HUDEP-2 (cell line): ENCODE data around the gene RNF157.

ENCODE experiments used
- DNase-seq, 76 experiments: peaks; one replicate each; lab custom pipeline; 2025; ENCODE audit not compliant: unreplicated experiment in 76 of 76; lab: John Stamatoyannopoulos, UW

RNF157 gene

DNA sequence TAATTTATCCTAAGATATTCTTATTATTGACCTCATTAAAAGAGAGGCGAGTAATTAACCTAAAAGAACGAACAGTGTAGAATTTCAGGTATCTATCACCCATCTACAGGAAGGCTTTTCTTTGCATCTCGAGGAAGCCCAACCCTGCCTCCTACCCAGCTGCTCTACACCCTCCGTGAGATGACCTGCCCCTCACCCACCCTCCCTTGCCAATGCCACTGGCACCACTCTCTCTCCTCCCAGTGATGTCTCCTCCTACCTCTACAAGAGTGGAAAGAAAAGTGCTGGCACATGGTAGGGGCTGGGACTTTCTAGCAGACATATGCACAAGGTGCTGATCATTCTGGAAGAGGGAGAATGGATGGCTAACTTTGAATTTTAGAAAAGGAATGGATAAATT lies 76.4 kb downstream of the RNF157 start:
- no peak for DNase-seq

DNA sequence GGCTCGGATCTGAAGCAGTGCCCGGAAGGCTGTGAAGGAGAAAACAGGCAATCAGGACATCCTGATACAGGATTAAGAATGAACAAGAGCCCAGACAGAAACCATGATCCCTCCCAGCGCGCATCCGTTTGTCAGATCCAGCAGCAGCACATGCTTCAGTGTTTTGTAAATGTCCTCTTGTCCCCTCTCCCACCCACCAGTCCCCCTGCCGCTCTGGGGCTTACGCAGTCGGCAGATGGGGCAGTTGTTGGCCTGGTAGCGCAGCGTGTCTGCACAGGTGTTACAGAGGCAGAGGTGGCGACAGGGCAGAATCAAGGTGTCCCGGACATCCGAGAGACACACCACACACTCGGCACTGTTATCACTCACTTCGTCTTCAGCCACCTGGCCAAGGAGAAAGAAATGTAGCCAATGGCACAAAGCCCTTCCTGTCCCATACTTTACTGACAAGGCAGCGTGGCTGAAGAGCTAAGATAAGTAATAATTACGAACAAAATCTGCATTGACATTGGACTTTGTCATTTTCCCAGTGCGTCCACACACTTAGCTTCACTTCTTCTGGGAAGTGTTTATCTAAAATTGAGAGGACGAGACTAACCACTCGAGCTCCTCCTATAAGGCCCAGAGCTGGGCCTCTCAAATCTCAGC lies 78.5 kb downstream of the RNF157 start:
- DNase-seq = no peak

DNA sequence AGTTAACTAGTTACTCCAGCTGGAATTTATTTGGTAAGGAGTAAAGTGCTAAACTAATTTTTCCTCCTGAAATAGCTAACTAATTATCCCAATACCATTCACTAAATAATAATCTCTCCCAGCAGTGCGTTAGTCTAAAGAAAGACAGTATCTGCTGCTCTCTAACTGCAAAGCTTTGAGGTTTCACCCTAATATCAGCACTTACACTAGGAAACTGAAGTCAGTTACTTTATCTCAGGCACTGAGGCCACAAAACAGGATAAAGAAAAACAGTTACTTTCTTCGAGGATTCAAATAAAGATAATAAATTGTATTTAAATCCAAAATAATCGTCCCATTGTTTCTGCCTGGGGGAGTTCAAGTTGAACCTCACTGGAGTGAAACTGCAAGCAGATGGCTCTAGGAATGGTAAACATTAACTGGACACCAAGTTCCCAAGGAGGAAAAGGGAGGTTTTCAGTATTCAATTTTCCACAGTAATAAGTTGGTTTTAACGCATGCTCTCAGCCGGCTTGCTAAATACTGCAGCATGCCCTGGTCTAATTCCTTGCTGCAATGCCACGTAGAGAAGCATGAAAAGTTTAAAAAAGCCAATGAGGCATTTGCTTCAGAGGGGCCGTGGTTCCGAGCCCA lies 79.3 kb downstream of the RNF157 start:
- peak in 4 of 76 experiments; percentile 11 to 33 (median 24) for DNase-seq

DNA sequence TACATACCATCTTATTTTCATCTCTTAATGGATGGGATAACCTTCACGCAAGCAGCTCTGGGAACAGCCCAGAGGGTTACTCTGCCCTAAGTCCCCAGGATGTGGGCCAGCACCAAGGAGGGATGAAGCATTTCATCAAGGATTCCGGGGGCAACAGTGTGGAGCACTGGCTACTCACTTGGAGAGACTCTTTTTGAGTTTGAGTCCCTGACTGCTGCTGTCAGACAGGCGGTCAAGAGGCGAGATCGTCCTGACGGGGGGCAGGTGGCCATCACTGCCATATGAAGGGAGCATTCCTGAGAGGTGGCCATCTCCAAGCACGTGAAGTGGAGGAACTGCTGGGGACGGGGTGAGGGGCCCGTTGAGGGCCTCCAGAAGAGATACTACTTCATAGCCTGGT lies 81.1 kb downstream of the RNF157 start:
- DNase-seq = no peak

DNA sequence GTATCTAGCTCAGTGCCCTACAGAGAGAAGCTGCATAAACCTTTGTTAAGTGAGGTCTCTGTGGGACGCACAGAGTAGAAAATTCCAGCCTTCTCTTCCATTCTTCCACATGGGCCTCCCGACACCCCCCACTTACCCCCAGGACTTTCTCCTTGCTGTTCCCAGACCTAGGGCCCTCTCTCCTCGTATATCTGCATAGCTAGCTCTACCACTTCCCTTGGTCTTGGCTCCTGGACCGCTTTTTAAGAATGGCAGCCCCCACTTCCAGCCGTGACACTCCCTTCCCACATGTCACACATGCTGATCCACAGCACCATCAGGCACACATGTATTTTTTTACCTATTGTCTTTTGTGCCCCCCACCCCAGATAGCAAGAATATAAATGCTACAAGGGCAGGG lies 82.5 kb downstream of the RNF157 start:
- no peak for DNase-seq

DNA sequence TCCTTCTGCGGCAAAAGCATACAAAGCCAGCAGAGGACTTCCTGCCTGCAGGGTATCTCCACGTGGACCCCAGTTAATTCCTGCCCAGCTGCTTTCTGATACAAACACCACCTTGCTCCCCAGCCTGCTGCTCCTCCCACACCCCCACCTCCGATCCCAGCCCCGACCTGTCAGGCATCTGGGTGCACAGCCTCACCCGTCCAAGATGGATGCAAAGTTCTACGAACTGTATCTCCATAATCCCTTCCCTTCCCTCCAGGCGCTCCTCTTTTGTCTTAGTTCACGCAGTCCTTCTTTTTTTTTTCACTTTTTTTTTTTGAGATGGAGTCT lies 83.7 kb downstream of the RNF157 start:
- DNase-seq = no peak

DNA sequence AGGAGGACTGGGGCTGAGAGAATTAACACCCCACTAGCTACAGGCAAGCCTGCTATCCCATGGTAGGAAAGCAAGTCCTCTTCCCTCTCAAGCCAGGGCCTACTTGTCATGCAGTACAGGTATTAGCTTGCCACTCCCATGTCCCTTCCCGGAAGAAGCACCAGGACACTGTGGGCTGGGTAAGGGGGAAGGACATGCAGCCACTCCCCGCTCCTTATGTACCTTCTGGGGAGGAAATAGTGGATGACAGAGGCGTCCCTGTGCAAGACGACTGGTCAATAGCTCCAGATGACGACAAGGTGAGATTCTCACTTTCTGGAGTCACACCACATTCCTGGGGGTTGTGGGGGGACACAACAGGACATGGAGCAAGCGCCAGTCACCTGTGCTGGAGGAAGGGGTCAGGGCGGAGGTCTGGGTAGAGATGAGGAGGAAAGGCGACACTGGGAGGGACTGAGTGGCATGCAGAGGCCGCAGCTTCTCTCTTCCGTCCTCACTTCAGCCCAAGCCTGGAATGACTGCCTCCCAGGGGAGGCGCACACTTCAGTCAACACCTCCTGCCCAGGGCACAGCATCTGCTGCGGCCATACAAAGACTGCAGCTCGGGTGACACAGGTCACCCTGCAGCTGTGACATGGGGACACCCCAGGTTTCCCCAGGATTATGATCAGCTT lies 84.2 kb downstream of the RNF157 start:
- no peak for DNase-seq

DNA sequence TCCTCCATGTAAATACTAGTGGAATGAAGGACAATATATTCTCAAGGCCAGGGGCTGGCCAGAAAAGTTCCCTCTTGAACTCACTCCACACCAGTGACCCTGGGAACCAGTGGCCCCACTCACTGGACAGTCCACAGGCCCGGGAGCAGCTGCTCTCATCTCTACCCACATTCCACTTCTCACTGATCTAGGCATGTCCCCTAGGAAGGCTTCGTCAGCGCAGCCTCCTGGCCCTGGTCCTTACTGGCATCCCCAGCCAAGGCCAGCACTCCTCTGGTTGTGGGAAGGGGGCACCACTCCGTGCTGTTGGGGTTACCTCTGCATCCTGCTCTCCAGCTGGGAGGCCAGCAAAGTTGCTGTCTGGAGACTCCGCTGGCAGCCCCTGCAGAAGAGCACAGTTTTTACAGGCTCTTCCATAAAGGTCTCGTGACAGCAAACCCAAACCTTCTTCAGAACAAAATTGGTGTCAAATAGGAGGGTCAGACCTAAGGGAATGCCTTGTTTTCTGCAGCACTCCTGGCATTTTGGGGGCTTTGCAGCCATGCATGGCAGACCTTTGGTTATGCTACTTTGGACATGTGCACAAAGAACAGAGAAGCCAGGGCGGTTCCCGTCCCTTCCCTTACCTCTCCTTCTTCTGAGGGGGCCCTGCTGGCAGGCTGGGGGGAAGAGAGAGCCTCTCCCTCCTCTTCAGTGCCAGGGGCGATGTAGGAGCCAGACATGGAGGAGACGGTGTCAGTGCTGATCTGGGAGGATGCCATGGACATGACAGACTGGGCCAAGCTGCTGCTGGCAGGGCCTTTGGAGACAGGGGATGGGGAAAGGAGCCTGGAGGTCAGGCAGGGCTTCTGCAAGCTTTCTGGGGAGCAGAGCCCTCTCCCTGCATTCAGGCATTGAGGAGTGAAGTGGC lies 85.1 kb downstream of the RNF157 start:
- no peak for DNase-seq

DNA sequence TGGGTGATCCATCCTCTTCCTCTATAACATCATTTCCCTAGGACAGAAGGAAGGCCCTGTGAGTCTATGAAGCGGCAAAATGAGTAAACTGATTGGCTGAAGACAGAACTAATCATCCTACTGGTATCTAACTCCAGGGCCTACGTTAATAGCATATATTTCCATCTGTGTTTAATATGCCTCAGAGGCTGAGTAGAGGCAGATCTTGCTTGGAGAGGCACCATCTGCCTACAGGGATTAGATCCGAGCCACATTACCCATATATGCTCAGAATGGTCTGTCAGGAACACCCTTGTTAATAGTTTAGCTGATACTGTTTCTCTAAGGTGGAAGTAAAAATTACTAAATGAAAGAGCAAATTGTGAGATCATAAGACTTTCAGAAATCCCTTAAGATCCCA lies 86.0 kb downstream of the RNF157 start:
- DNase-seq = no peak

DNA sequence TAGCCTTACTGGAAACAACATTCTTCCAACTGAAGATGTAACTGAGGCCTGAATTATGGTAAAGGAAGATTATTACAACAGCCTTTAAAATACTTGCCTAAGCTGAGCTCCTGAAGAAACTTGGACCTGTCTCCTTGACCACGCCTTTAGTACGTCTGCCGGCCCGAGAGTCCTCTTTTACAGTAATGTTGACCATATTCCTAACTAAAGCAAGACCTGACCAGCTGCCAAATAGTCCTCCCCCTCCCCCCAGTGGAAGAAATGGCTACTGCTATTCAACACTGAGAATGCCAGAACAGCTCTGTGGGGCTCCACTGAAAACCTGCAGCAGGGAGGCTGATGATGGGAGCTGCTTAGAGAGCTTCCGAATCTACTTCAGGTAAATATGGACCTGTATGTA lies 86.7 kb downstream of the RNF157 start:
- DNase-seq = no peak

DNA sequence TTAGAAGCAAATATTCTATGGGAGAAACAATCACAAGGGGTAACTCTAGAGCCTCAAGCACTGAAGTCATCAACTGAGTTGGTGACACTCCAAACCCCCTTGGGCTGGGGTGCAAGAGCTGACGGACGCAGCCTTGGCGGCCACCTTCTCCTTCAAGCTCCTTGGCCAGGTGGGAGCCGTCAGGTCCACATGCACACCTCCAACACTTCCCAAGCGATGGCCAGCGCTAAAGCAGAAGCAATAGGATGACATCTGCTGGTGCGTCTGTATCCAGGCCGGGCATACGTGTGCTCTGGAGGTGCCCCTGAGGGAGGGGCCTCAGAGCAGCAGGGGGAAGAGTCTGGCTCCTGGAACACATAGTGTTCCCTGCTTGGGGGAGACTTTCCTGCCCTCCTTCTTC lies 87.1 kb downstream of the RNF157 start:
- DNase-seq = no peak

DNA sequence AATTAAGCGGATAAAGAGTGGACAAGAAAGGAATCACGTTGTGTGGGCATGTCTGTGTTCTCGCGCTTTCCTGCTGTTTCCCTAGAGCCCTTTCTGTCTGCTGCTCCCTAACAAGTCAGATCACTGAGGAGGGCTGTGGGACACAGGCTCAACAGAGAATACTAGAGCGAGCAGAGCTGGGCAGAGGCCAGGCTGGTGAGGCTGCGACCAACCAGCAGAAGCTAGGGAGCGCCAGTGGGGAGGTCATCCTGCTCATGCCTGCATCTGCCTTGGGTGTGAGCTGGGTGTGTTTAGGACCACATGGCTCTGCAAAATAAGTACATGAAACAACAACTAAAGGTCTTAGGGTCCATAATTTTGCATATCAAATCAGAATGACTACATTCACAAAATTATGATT lies 87.7 kb downstream of the RNF157 start:
- DNase-seq = peak in 11 of 76 experiments; percentile 3 to 25 (median 9)

DNA sequence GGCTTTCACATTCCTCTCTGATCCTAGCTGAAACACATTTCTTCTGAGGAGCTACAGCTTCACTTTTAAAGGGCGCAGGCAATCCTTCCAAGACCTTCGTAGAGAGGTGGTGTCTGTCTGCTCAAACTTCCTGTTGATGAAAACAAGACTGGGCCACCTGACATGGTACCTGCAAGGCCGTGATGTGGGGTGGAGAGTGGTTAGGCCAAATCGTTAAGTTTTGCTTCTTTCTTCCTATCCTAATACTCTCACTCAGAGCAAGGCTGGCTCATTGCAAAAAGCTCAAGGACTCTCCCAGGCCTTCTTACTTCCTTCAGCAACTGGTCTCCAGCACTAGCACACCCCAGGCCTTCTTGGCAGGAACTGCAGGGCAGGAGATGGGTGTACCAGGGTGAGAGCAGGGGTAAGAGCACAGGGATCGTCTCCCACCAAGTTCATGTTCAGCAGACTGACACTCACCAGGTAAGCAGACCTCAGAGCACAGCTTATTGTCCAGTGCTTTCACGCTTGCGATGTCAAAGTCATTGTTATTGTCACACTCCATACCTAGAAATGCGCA lies 88.3 kb downstream of the RNF157 start:
- DNase-seq = no peak

DNA sequence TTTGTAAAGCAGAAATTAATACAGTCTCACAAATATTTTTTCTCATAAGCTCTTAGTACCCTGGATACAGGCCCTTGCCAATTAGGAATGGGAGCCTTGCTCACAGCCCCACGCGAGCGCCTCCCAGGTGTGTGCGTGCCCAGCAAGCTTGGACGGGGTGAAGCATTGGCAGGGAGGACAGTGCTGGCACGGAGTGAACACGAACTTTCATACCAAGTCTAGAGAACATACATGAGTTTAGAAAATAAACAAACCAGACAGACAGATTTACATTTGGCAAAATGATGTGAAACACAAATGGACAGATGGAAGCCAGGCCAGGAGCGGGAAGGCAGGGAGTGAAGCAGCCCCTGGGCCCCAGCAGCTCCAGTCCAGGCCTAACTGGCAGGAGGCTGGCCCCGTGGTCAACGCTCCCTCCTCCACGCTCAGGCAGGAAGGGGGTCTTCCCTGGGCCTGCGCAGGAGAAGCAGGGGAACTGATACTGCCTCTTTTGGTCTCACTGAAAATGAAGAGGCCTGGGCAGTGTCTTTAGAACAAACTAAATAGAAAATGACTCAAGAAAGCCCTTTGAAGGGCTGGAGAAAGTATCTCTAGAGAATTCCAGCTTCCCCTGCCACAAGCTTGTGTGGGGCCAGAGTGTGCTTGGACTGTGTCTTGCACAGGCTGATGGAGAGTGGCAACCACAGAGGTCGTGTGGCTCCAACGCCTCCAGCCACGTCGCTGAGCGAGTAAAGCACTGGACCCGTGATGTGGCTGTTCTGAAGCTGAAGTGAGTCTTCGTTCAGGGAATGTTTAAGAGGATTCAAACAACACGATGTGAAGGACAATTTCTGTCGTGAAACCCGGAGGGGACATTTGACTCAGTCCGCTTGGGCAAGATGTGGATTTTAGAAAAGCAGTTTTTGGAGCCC lies 89.3 kb downstream of the RNF157 start:
- DNase-seq = no peak

DNA sequence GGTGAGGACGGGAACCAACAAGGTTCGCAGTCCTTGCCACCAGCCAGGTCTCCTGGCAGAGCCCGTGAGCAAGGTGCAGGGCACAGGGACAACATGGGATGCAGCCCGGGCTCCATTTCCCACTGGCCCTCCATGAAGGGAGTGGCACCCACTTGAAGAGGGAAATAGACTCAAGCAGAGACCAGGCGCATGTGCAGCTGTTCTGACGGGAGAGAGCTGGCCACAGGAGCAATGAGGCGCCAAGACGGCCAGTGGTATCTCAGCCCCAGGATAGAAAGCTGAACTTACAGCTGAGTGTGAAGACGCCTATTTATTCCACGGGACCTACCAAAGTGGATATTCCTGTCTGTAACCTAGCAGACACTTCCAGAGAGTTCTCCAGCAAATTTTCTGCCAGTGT lies 91.1 kb downstream of the RNF157 start:
- no peak for DNase-seq

DNA sequence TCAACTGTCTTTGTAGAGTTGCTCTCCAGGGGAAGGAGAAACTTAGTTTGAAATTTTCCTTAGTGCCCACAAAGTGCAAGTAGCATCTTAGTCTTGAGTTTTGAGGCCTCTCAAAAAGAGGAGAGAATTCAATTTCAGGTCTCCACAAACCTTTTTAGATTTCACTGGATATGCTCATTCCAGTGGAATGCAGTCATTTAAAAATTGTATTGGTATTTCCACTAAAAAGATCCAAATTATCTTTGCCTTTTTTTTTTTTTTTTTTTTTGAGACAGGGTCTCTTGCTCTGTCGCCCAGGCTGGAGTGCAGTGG lies 92.3 kb downstream of the RNF157 start:
- no peak for DNase-seq

DNA sequence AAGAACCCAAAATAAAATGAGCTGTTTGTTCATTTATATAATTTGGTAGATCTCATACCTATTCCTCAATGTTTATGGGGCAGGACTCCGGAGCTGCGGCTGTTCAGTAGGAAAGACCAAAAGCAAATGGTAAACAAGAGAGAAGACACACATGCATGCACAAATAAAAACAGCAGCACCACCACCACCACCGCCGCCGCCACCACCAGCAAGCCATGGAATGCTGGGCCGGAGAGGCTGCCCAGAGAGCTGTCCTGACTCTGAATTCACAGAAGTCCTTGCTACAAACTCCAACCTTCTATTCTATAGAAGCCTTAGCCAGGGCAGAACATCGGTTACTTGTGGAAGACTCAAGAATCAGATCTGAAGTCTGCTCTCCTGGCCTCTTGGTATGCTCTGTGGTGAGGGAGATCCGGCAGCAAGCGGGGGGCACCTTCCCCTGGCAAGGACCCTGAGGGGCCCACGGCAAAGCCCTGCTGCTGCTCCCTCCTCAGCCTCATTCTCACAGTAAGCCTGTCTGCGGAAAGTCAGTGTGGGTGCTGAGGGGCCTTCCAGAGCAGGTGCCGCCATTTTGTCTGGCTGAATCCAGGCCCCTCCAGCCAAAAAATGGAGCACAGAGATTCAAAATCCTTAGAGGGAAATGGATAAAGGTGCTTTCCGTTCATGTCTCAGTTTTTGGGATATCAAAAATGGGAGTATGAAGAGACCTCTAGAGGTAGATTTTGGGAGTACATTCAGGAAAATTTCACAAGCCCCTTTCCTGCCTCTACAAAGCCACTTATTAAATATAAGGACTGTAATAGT lies 92.9 kb downstream of the RNF157 start:
- peak in 1 of 76 experiments; percentile 18 for DNase-seq

DNA sequence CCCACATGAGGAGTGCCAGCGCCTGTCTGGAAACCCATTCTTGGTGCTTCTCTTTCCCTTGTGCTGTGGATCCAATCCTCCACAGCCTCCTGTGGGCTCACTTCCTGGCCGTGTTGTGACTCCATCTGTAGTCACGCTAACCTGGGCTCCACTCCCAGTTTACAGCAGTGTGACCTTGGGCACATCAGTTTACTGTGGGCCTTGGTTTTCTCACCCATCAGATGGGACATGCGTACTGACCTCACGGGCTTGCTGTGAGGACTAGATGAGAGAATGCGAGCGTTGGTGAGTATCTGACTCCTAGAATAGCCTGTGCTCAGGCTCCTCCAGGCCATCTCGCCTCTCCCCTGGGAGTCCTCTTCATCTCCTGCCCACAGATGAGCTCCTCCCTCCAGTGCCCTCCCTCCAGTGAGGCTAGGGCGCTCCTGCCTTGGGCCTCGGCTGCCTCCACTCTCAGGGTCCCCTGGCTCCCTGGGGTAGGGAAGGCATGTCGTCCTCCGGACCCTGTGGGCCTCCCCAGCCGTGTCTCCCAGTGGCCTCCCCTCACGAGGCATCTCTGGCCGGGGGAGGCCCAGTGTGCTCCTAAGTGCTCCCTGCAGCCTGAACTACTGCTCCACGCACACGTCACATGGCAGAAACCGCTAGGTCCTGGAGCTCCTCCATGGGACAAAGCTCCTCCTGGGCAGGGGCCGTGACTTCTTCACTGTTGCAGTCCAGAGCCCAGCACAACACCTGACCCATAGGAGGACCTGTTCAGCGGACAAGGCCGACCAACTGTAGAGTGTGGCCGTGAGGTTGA lies 94.0 kb downstream of the RNF157 start:
- DNase-seq = no peak
